Lower leg skin (tissue), 3 donors: ENCODE data around the gene CD55.

Experiments used
- POLR2A ChIP-seq, 2 donors: fragments of 450-650 bp; IDR thresholded peaks; one replicate each; pipeline ENCODE4 v1.6.1; 2016 to 2017; ENCODE audit warnings: antibody characterized with exemption in 2 of 2, mild to moderate bottlenecking in 1 of 2, moderate library complexity in 1 of 2
- TF ChIP-seq, protein P1 (sequence below), 3 donors: fragments of 450-650 bp; IDR thresholded peaks; one replicate each; pipeline ENCODE4 v1.5.1; 2016; ENCODE audit warnings: antibody characterized with exemption in 3 of 3, mild to moderate bottlenecking in 3 of 3, moderate library complexity in 2 of 3

DNA sequence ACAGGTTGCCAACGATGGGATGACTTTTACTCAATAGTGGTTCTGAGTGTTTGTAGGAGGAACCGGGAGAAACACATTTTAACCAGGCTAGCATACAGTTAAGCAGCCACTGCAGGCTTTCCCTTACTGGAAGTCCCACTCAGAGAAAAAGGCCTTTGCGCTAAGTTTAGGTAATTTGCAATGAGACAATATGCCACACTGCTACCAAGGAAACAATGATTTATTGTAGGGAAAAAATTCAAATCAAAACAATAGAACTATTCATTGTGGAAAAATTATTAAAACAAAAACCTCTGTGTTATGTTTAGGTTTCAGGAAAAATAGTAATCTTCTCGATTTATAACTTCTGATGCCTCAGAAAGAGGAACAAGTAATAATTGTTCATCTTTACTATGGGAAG, 81.3 kb downstream of the CD55 start:
- TF ChIP-seq POLR2A (IDR thresholded peaks at IDR 0.05): no peak
- TF ChIP-seq, protein P1, sequence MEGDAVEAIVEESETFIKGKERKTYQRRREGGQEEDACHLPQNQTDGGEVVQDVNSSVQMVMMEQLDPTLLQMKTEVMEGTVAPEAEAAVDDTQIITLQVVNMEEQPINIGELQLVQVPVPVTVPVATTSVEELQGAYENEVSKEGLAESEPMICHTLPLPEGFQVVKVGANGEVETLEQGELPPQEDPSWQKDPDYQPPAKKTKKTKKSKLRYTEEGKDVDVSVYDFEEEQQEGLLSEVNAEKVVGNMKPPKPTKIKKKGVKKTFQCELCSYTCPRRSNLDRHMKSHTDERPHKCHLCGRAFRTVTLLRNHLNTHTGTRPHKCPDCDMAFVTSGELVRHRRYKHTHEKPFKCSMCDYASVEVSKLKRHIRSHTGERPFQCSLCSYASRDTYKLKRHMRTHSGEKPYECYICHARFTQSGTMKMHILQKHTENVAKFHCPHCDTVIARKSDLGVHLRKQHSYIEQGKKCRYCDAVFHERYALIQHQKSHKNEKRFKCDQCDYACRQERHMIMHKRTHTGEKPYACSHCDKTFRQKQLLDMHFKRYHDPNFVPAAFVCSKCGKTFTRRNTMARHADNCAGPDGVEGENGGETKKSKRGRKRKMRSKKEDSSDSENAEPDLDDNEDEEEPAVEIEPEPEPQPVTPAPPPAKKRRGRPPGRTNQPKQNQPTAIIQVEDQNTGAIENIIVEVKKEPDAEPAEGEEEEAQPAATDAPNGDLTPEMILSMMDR (IDR thresholded peaks at IDR 0.05): no peak
